B cell (primary cell): ENCODE data around the gene KRT72. TPM values are rescaled to one million over a fixed set of nuclear protein-coding genes. Genes with fewer than 3 reads are reported as not detected.

Experiments
- ATAC-seq: fragments of 200-7000 bp; cut with Tn5 transposase; one replicate; pipeline ENCODE4 v1.10.0; 2021; ENCODE audit warnings: low read depth, mild to moderate bottlenecking, moderate number of reproducible peaks, moderate library complexity
- CTCF ChIA-PET: fragments of 350-600 bp; sonication (Branson Sonifier 250); formaldehyde crosslinking; loops from one replicate; lab custom pipeline; 2021; ENCODE audit warnings: antibody characterized with exemption, inconsistent platforms; lab: Charles Lee
- POLR2A ChIA-PET: fragments of 350-600 bp; sonication (Branson Sonifier 250); formaldehyde crosslinking; loops from one replicate; lab custom pipeline; 2021; ENCODE audit warnings: antibody characterized with exemption; lab: Charles Lee
- DNase-seq: peaks from one replicate; pipeline ENCODE4 v3.0.0; 2013
- H2AFZ ChIP-seq: 2 replicates; pipeline ENCODE4 v1.6.1; 2012; ENCODE audit warnings: mild to moderate bottlenecking, low read depth, low read length; ENCODE audit not compliant: insufficient read depth, poor library complexity, severe bottlenecking
- H3K27ac ChIP-seq, 2 donors: 1 replicate in 1 of 2; 2 replicates in 1 of 2; pipeline ENCODE4 v1.5.1; 2012 to 2013; ENCODE audit warnings: low read length in 2 of 2, mild to moderate bottlenecking in 2 of 2, moderate library complexity in 1 of 2
- H3K27me3 ChIP-seq, 4 experiments: fragments of 200-600 bp in 1 of 4; sonication (generic) in 1 of 4; replicated peaks in 1 of 4; 1 replicate in 2 of 4; 2 replicates in 2 of 4; pipeline versions ENCODE4 v1.6.1 to v1.7.0; 2013 to 2016; ENCODE audit warnings: low read length in 3 of 4, mild to moderate bottlenecking in 2 of 4, mixed read lengths in 1 of 4, moderate library complexity in 1 of 4; ENCODE audit not compliant: insufficient read depth in 4 of 4, control insufficient read depth in 3 of 4; ENCODE audit errors: control extremely low read depth in 1 of 4
- H3K36me3 ChIP-seq, 2 experiments: replicated peaks in 1 of 2; 1 replicate in 1 of 2; 2 replicates in 1 of 2; pipeline versions ENCODE4 v1.6.1 to v1.7.1; 2013; ENCODE audit warnings: low read length in 1 of 2; ENCODE audit not compliant: insufficient read depth in 2 of 2, control insufficient read depth in 1 of 2; ENCODE audit errors: control extremely low read depth in 1 of 2, extremely low read depth in 1 of 2
- H3K4me1 ChIP-seq, 2 donors: fragments of 200-600 bp in 1 of 2; sonication (generic) in 1 of 2; 1 replicate in 1 of 2; 2 replicates in 1 of 2; pipeline versions ENCODE4 v1.5.1 to v1.6.1; 2013 to 2017; ENCODE audit warnings: low read length in 2 of 2; ENCODE audit not compliant: control insufficient read depth in 2 of 2, insufficient read depth in 2 of 2
- H3K4me2 ChIP-seq: replicated peaks from 2 replicates; pipeline ENCODE3; 2012; ENCODE audit warnings: mild to moderate bottlenecking, low read depth, low read length; ENCODE audit not compliant: poor library complexity, severe bottlenecking
- H3K4me3 ChIP-seq, 5 experiments: fragments of 200-600 bp in 1 of 5; sonication (generic) in 1 of 5; 1 replicate in 3 of 5; 2 replicates in 2 of 5; pipeline versions ENCODE4 v1.5.1 to v1.7.0; 2011 to 2016; ENCODE audit warnings: low read length in 4 of 5, mild to moderate bottlenecking in 4 of 5, low read depth in 2 of 5, control low read depth in 1 of 5, moderate library complexity in 1 of 5; ENCODE audit not compliant: insufficient read depth in 1 of 5; ENCODE audit errors: control extremely low read depth in 1 of 5, extremely low read depth in 1 of 5
- H3K79me2 ChIP-seq: fragments of 200-600 bp; sonication (generic); one replicate; pipeline ENCODE4 v1.6.0; 2016; ENCODE audit warnings: low read length; ENCODE audit not compliant: control insufficient read depth, insufficient read depth
- H3K9ac ChIP-seq: fragments of 200-600 bp; sonication (generic); 2 replicates; pipeline ENCODE4 v1.6.1; 2017; ENCODE audit warnings: mild to moderate bottlenecking, low read length, moderate library complexity
- H3K9me3 ChIP-seq, 3 donors: one replicate each; pipeline versions ENCODE4 v1.6.1 to v1.7.1; 2013; ENCODE audit warnings: low read length in 2 of 3; ENCODE audit not compliant: control insufficient read depth in 2 of 3, insufficient read depth in 1 of 3; ENCODE audit errors: control extremely low read depth in 1 of 3
- H4K20me1 ChIP-seq: 2 replicates; pipeline ENCODE4 v1.6.0; 2012; ENCODE audit warnings: mild to moderate bottlenecking, low read length; ENCODE audit not compliant: insufficient read depth, control insufficient read depth, poor library complexity, severe bottlenecking
- H3K27ac Mint-ChIP-seq: one replicate; pipeline ENCODE4 v1.8.0; 2021; ENCODE audit warnings: mixed read lengths
- H3K27me3 Mint-ChIP-seq: one replicate; pipeline ENCODE4 v1.8.0; 2021; ENCODE audit warnings: mixed read lengths
- H3K4me1 Mint-ChIP-seq: one replicate; pipeline ENCODE4 v1.8.0; 2021; ENCODE audit warnings: mixed read lengths
- H3K4me3 Mint-ChIP-seq: one replicate; pipeline ENCODE4 v1.8.0; 2021; ENCODE audit warnings: mixed read lengths
- H3K9me3 Mint-ChIP-seq: one replicate; pipeline ENCODE4 v1.8.0; 2022; ENCODE audit warnings: mixed read lengths; ENCODE audit not compliant: insufficient read depth
- CTCF ChIP-seq: fragments of 200-600 bp; IDR thresholded peaks from one replicate; pipeline ENCODE4 v1.8.0; 2022; ENCODE audit warnings: antibody characterized with exemption, mild to moderate bottlenecking
- EZH2 ChIP-seq: IDR thresholded peaks from 2 replicates; pipeline ENCODE4 v1.6.1; 2012; ENCODE audit warnings: borderline replicate concordance, low read depth, mild to moderate bottlenecking, moderate library complexity, low read length; ENCODE audit not compliant: insufficient read depth, poor library complexity, severe bottlenecking
- WGBS: methylation state at CpG from one replicate; pipeline ENCODE4 v1.1.5; 2013; ENCODE audit warnings: missing lambda C conversion rate; ENCODE audit not compliant: insufficient coverage; 5-methylcytosine and 5-hydroxymethylcytosine counted together
- intact Hi-C: fragments of 100-400 bp; cut with micrococcal nuclease; formaldehyde crosslinking; loops from one replicate; pipeline ENCODE4 v1.10.0; 2022
- polyA plus RNA-seq: library from polyadenylated mRNA; depleted of rRNA; stranded (reverse); fragments of >200 nt; gene quantifications from 2 replicates; pipeline ENCODE4 v1.2.3, GENCODE V29; 2012
- total RNA-seq, 2 donors: library from RNA; stranded (reverse); fragments of 120-200 nt in 1 of 2; gene quantifications; 1 replicate in 1 of 2; 2 replicates in 1 of 2; pipeline versions ENCODE4 v1.2.3 to v1.2.4, GENCODE V29; 2013 to 2022

The KRT72 gene
- total and polyA plus RNA-seq, 2 donors (not counting 1 experiment from before 2014, with no cell fraction given) = 0.04 TPM; not detected in 1

GRCh38 chr12:52540531-52540930 lies 60.7 kb downstream of the KRT72 start:
- no peak overlapping the region for H3K4me2 ChIP-seq
- H3K9me3 ChIP-seq = peaks cover 0 to 6% (median 0%) of the 10 kb centered on the region in 3 donors
- H3K9ac ChIP-seq = no peak overlapping the region
- intact Hi-C loops = no loop called here
- H3K36me3 ChIP-seq = no peaks in the 10 kb centered on the region
- no peaks in the 10 kb centered on the region for H4K20me1 ChIP-seq
- 79% methylated on average over 7 of the region's 7 CpGs for WGBS
- no peak overlapping the region for H3K4me3 ChIP-seq
- no peak overlapping the region for H3K27ac ChIP-seq
- no peak overlapping the region for H2AFZ ChIP-seq
- Mint-ChIP-seq H3K27ac (no peak overlapping the region), H3K9me3 (no peaks in the 10 kb centered on the region), H3K4me1 (no peaks in the 10 kb centered on the region), H3K27me3 (peaks cover 16% of the 10 kb centered on the region), H3K4me3 (no peak overlapping the region)
- ChIA-PET POLR2A (no interaction called here), CTCF (no interaction called here)
- no peak for ATAC-seq
- no peaks in the 10 kb centered on the region for H3K79me2 ChIP-seq
- DNase-seq = no peak
- no peaks in the 10 kb centered on the region for H3K4me1 ChIP-seq
- peaks cover 0 to 5% (median 0%) of the 10 kb centered on the region in 4 experiments for H3K27me3 ChIP-seq
- TF ChIP-seq CTCF (no peak), EZH2 (no peak)

- H3K27me3 ChIP-seq = peaks cover 0 to 5% (median 0%) of the 10 kb centered on the region in 4 experiments
- Mint-ChIP-seq H3K27ac (no peak overlapping the region), H3K27me3 (peaks cover 11% of the 10 kb centered on the region), H3K9me3 (no peaks in the 10 kb centered on the region), H3K4me1 (no peaks in the 10 kb centered on the region), H3K4me3 (no peak overlapping the region)
- ATAC-seq (no peak), DNase-seq (no peak)
- ChIA-PET CTCF (no interaction called here), POLR2A (no interaction called here)
- 87% methylated on average over 3 of the region's 3 CpGs for WGBS
- H3K4me2 ChIP-seq = no peak overlapping the region
- no peaks in the 10 kb centered on the region for H3K36me3 ChIP-seq
- intact Hi-C loops = no loop called here
- H4K20me1 ChIP-seq = no peaks in the 10 kb centered on the region
- H3K9ac ChIP-seq = no peak overlapping the region
- no peak overlapping the region for H2AFZ ChIP-seq
- H3K4me3 ChIP-seq = no peak overlapping the region
- TF ChIP-seq EZH2 (no peak), CTCF (no peak)
- H3K79me2 ChIP-seq = no peaks in the 10 kb centered on the region
- H3K4me1 ChIP-seq = no peaks in the 10 kb centered on the region
- H3K9me3 ChIP-seq = peaks cover 0 to 6% (median 0%) of the 10 kb centered on the region in 3 donors
- no peak overlapping the region for H3K27ac ChIP-seq
Observed at GRCh38 chr12:52539821-52540173, 61.5 kb downstream of the KRT72 start.
